HepG2 (cell line): Measurements from ENCODE around the gene RBBP8NL. TPM values are rescaled to one million over a fixed set of nuclear protein-coding genes. Genes with fewer than 3 reads are reported as not detected.
A peak's percentile ranks its signal among the peaks of the same experiment; 100 is the strongest.

Experiments used
- EP300 ChIP-seq, 3 experiments: sonication (generic) in 1 of 3; formaldehyde crosslinking in 1 of 3; IDR thresholded peaks; 2 replicates each; pipeline versions ENCODE4 v1.5.1 to v1.6.1; 2011 to 2020; ENCODE audit warnings: low read depth in 2 of 3, low read length in 2 of 3, borderline replicate concordance in 1 of 3, improper control_type of control experiment in 1 of 3, mild to moderate bottlenecking in 1 of 3, missing genetic modification reagents in 1 of 3, moderate library complexity in 1 of 3
- SIX1 ChIP-seq: sonication (generic); formaldehyde crosslinking; IDR thresholded peaks from 2 replicates; pipeline ENCODE4 v1.4.0; 2020; ENCODE audit warnings: missing genetic modification reagents, borderline replicate concordance
- SMC3 ChIP-seq: IDR thresholded peaks from 2 replicates; pipeline ENCODE4 v1.6.1; 2011; ENCODE audit warnings: low read length, improper control_type of control experiment
- TFAP4 ChIP-seq: sonication (generic); IDR thresholded peaks from 2 replicates; pipeline ENCODE4 v1.6.1; 2016; ENCODE audit warnings: low read depth, borderline replicate concordance
- THAP8 ChIP-seq: sonication (generic); formaldehyde crosslinking; IDR thresholded peaks from 2 replicates; pipeline ENCODE4 v1.5.1; 2020; ENCODE audit warnings: missing genetic modification reagents, mild to moderate bottlenecking, borderline replicate concordance
- ZBED4 ChIP-seq: sonication (generic); formaldehyde crosslinking; IDR thresholded peaks from 2 replicates; pipeline ENCODE4 v1.4.0; 2020; ENCODE audit warnings: missing genetic modification reagents, borderline replicate concordance
- ZBTB7A ChIP-seq: sonication (generic); formaldehyde crosslinking; IDR thresholded peaks from 2 replicates; pipeline ENCODE4 v1.8.0; 2022; ENCODE audit warnings: mild to moderate bottlenecking, missing genetic modification reagents
- ZFP36 ChIP-seq: fragments of 150-350 bp; IDR thresholded peaks from 2 replicates; pipeline ENCODE4 v1.6.1; 2018; ENCODE audit warnings: borderline replicate concordance, low read length, low read depth; ENCODE audit not compliant: partially characterized antibody
- ZHX2 ChIP-seq, 2 experiments: sonication (generic) in 1 of 2; formaldehyde crosslinking in 1 of 2; IDR thresholded peaks; 2 replicates each; pipeline versions ENCODE4 v1.6.1 to v1.9.0; 2014 to 2022; ENCODE audit warnings: antibody characterized with exemption in 1 of 2, borderline replicate concordance in 1 of 2, inconsistent platforms in 1 of 2, low read depth in 1 of 2, missing genetic modification reagents in 1 of 2
- ZMAT5 ChIP-seq: sonication (generic); formaldehyde crosslinking; IDR thresholded peaks from 2 replicates; pipeline ENCODE4 v1.5.0; 2020; ENCODE audit warnings: mild to moderate bottlenecking, low read depth, missing genetic modification reagents, borderline replicate concordance
- ZNF510 ChIP-seq: sonication (generic); formaldehyde crosslinking; IDR thresholded peaks from 2 replicates; pipeline ENCODE4 v1.4.0; 2020; ENCODE audit warnings: low read depth, mild to moderate bottlenecking, missing genetic modification reagents
- ZNF556 ChIP-seq: sonication (generic); formaldehyde crosslinking; IDR thresholded peaks from 2 replicates; pipeline ENCODE4 v1.4.0; 2020; ENCODE audit warnings: mild to moderate bottlenecking, missing genetic modification reagents, borderline replicate concordance
- polyA plus RNA-seq, 8 experiments: library from polyadenylated mRNA; depleted of rRNA in 3 of 8; stranded (reverse) in 7 of 8; unstranded in 1 of 8; fragments of >200 nt; fragmentation: Illumina TruSeq in 4 of 8; extraction: Trizol in 4 of 8; gene quantifications; 2 replicates each; pipeline versions ENCODE4 v1.2.1 to v1.2.3, GENCODE V29; 2011 to 2016; ENCODE audit warnings: low read depth in 4 of 8, missing spikeins in 1 of 8, mixed read lengths in 1 of 8; ENCODE audit not compliant: insufficient read depth in 1 of 8
- total RNA-seq, 5 experiments: library from RNA; depleted of rRNA; stranded (reverse); fragments of >200 nt; fragmentation: Illumina TruSeq; extraction: Trizol; gene quantifications; 2 replicates each; pipeline ENCODE4 v1.2.3, GENCODE V29; 2016; ENCODE audit warnings: low read depth in 1 of 5

The RBBP8NL gene
- total and polyA plus RNA-seq, 2 of the 13 experiments (the other 11 are each of a cell fraction or from before 2014, with no cell fraction given) = 0.69 to 0.86 TPM

GRCh38 chr20:62411479-62412193 lies 15.7 kb downstream of the RBBP8NL start (continued):
- no peak for TF ChIP-seq SIX1 (CRISPR knock-in tag)
- TF ChIP-seq ZNF556 (CRISPR knock-in tag) = 0 out of 2 replicates have a peak, but pooled peaks have one; percentile 38
- TF ChIP-seq ZMAT5 = 0 out of 2 replicates have a peak, but pooled peaks have one; percentile 71
- peak; percentile 4 for TF ChIP-seq ZBTB7A
- TF ChIP-seq SMC3 = no peak
- TF ChIP-seq ZHX2 (IDR thresholded peaks at IDR 0.05; ENCODE audit: low read depth) = no peak
- TF ChIP-seq ZHX2 (CRISPR knock-in tag; IDR thresholded peaks at IDR 0.05; ENCODE audit: borderline replicate concordance) = no peak
- no peak for TF ChIP-seq ZNF510 (CRISPR knock-in tag)
- no peak for TF ChIP-seq THAP8 (CRISPR knock-in tag)
- TF ChIP-seq ZBED4 (CRISPR knock-in tag) = 0 out of 2 replicates have a peak, but pooled peaks have one; percentile 56
- TF ChIP-seq ZFP36 = no peak
- TF ChIP-seq EP300 (IDR thresholded peaks at IDR 0.05; ENCODE audit: low read depth in 2 of 2, low read length in 2 of 2) = no peak
- TF ChIP-seq EP300 (CRISPR knock-in tag; IDR thresholded peaks at IDR 0.05; ENCODE audit: borderline replicate concordance) = peak; percentile 61; the same call in 1 of the 2 replicates
- peak; percentile 50; the same call in 1 of the 2 replicates for TF ChIP-seq TFAP4
